Upper lobe of left lung (tissue), 6 donors: ENCODE measurements around the gene NAP1L4. TPM values are rescaled to one million over a fixed set of nuclear protein-coding genes. Genes with fewer than 3 reads are reported as not detected.

Source experiments
- ATAC-seq, 2 donors: fragments of 200-7000 bp; cut with Tn5 transposase; one replicate each; pipeline ENCODE4 v1.9.1; 2022; ENCODE audit warnings: mild to moderate bottlenecking in 2 of 2, moderate library complexity in 2 of 2; ENCODE audit not compliant: low FRiP score in 2 of 2
- DNase-seq, 2 donors: peaks; one replicate each; pipeline ENCODE4 v3.0.0-alpha.2; 2019 to 2020
- H3K27ac ChIP-seq, 4 donors: fragments of 200-600 bp; sonication (generic); one replicate each; pipeline ENCODE4 v1.5.1; 2016 to 2019
- H3K27me3 ChIP-seq, 4 donors: fragments of 200-600 bp; sonication (generic); one replicate each; pipeline ENCODE4 v1.5.1; 2017 to 2019
- H3K36me3 ChIP-seq, 4 donors: fragments of 200-600 bp; sonication (generic); one replicate each; pipeline ENCODE4 v1.5.1; 2016 to 2019
- H3K4me1 ChIP-seq, 4 donors: fragments of 200-600 bp; sonication (generic); one replicate each; pipeline ENCODE4 v1.5.1; 2018 to 2019
- H3K4me3 ChIP-seq, 4 donors: fragments of 200-600 bp; sonication (generic); one replicate each; pipeline ENCODE4 v1.5.1; 2017 to 2019; ENCODE audit warnings: mild to moderate bottlenecking in 2 of 4, moderate library complexity in 1 of 4
- H3K9me3 ChIP-seq, 4 donors: fragments of 200-600 bp; sonication (generic); one replicate each; pipeline ENCODE4 v1.5.1; 2018 to 2019
- EP300 ChIP-seq, 4 donors: sonication (generic); formaldehyde crosslinking; IDR thresholded peaks; one replicate each; pipeline ENCODE4 v1.5.1; 2017; ENCODE audit warnings: antibody characterized with exemption in 4 of 4, control low read depth in 2 of 4
- POLR2A ChIP-seq, 4 donors: fragments of 450-650 bp; IDR thresholded peaks; one replicate each; pipeline ENCODE4 v1.5.1; 2016 to 2017; ENCODE audit warnings: antibody characterized with exemption in 4 of 4, mild to moderate bottlenecking in 2 of 4
- POLR2AphosphoS5 ChIP-seq, 2 donors: sonication (generic); formaldehyde crosslinking; IDR thresholded peaks; one replicate each; pipeline ENCODE4 v1.5.1; 2017; ENCODE audit warnings: antibody characterized with exemption in 2 of 2
- WGBS, 2 donors: methylation state at CpG; one replicate each; pipeline ENCODE4 v1.1.5; 2017 to 2018; 5-methylcytosine and 5-hydroxymethylcytosine counted together
- total RNA-seq, 6 donors: library from RNA; depleted of rRNA in 4 of 6; stranded (reverse); fragments of >200 nt in 4 of 6; gene quantifications; one replicate each; pipeline versions ENCODE4 v1.1.0 to v1.2.1, GENCODE V29; 2016 to 2021
- TF ChIP-seq, protein P1 (sequence below), 6 experiments: fragments of 450-650 bp in 4 of 6; fragments of 200-600 bp in 2 of 6; sonication (generic) in 2 of 6; IDR thresholded peaks; one replicate each; pipeline ENCODE4 v1.5.1; 2016 to 2019; ENCODE audit warnings: antibody characterized with exemption in 6 of 6
- donor health status: DM: no; HTN: no; CAD: no; lungs with moderate emphysema.
- donor health status: DM: no; HTN: yes; CAD: no; lungs with severe emphysema.

NAP1L4 gene
- total RNA-seq, 6 donors from 2014 or later = 81.1 to 194 (median 103) TPM

DNA sequence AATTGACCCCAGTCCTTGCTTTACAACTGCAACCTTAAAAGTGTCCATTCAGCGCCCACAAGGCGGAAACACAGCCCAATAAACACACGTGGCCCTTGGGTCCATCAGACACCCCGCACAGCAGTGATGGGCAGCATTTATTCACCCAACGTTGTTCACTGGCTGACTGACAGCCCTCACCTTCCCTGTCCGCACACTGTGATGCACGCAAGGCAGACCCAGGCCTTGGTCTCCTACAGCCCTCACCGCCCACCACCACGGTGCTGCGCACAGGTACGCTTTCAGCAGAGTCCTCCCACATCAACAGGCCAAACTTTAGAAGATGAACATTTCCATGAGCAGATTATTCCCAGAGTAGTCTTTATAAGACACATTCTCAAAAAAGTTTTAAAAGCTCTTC is 42.2 kb downstream of the NAP1L4 start:
- H3K9me3 ChIP-seq = no peaks in the 10 kb centered on the region
- WGBS, 2 donors = 92 to 94% methylated on average over 11 of the region's 11 CpGs
- TF ChIP-seq POLR2A (IDR thresholded peaks at IDR 0.05) = no peak
- TF ChIP-seq EP300 (IDR thresholded peaks at IDR 0.05) = no peak
- TF ChIP-seq, protein P1, sequence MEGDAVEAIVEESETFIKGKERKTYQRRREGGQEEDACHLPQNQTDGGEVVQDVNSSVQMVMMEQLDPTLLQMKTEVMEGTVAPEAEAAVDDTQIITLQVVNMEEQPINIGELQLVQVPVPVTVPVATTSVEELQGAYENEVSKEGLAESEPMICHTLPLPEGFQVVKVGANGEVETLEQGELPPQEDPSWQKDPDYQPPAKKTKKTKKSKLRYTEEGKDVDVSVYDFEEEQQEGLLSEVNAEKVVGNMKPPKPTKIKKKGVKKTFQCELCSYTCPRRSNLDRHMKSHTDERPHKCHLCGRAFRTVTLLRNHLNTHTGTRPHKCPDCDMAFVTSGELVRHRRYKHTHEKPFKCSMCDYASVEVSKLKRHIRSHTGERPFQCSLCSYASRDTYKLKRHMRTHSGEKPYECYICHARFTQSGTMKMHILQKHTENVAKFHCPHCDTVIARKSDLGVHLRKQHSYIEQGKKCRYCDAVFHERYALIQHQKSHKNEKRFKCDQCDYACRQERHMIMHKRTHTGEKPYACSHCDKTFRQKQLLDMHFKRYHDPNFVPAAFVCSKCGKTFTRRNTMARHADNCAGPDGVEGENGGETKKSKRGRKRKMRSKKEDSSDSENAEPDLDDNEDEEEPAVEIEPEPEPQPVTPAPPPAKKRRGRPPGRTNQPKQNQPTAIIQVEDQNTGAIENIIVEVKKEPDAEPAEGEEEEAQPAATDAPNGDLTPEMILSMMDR (IDR thresholded peaks at IDR 0.05) = no peak
- no peak for TF ChIP-seq POLR2AphosphoS5 (IDR thresholded peaks at IDR 0.05)
- H3K27ac ChIP-seq = no peak overlapping the region
- peaks cover 17 to 24% (median 19%) of the 10 kb centered on the region in 4 donors for H3K4me1 ChIP-seq
- no peak overlapping the region for H3K4me3 ChIP-seq
- DNase-seq = no peak
- no peaks in the 10 kb centered on the region for H3K27me3 ChIP-seq
- peaks cover 32 to 80% (median 61%) of the 10 kb centered on the region in 4 donors for H3K36me3 ChIP-seq
- ATAC-seq = no peak

DNA sequence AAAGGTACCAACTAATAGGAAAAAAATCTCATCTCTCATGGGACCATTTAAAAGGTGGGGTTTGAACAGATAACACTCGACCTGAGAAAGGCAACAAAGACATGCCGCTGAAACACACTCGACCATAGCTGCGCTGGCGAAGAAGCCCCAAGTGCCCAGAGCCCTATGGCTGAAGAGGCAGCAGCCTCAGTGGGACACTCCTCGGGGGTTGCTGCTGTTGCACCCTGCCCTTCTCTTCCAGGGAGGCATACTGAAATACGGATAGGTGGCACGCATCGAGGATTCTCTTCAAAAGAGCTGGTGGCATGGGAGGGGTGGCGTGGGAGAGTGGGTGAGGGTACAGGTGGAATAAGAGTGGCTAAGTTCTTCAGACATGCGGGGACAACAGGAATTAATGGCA is 44.4 kb downstream of the NAP1L4 start:
- no peak for TF ChIP-seq POLR2A (IDR thresholded peaks at IDR 0.05)
- TF ChIP-seq, protein P1 (IDR thresholded peaks at IDR 0.05) = no peak
- TF ChIP-seq POLR2AphosphoS5 (IDR thresholded peaks at IDR 0.05) = no peak
- no peak for TF ChIP-seq EP300 (IDR thresholded peaks at IDR 0.05)
- Histone ChIP-seq H3K27ac (no peak overlapping the region), H3K4me1 (peaks cover 24 to 34% (median 29%) of the 10 kb centered on the region in 4 donors), H3K9me3 (no peaks in the 10 kb centered on the region), H3K36me3 (peaks cover 13 to 70% (median 43%) of the 10 kb centered on the region in 4 donors), H3K4me3 (no peak overlapping the region), H3K27me3 (no peaks in the 10 kb centered on the region)
- ATAC-seq = no peak
- 93 to 95% methylated on average over 11 of the region's 11 CpGs for WGBS, 2 donors
- DNase-seq = no peak

DNA sequence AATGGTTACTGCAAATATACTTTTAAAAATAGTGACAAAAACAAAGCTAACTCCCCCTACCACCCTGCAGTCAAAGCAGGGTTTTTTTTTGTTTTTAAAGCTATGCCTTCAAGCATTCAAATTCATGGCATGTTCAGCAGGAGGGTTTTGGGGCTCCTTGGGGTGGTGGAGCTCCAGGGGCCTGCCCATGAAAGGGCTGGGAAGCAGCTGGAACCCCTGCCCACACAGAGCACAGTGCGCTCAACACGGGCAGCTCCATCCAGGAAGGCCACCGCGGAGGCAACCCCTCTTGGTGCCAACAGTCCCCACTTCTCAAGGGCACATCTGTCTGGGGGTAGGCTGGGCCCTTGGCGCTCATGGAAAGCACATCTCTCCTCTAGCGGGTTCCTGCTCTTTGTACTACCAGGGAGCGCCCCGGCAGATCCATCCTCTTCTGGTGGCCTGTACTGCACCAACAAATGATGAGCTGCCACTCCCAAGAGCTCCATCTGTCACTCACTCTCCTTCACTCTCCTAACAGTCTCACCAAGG is 46.3 kb downstream of the NAP1L4 start:
- TF ChIP-seq POLR2A (IDR thresholded peaks at IDR 0.05) (no peak), POLR2AphosphoS5 (IDR thresholded peaks at IDR 0.05) (no peak), EP300 (IDR thresholded peaks at IDR 0.05) (no peak)
- TF ChIP-seq, protein P1 (IDR thresholded peaks at IDR 0.05) = no peak
- 65 to 69% methylated on average over 8 of the region's 8 CpGs for WGBS, 2 donors
- Histone ChIP-seq H3K9me3 (no peaks in the 10 kb centered on the region), H3K27ac (peak overlapping the region; percentile 22 to 71 (median 53)), H3K4me1 (peaks cover 18 to 34% (median 22%) of the 10 kb centered on the region in 4 donors), H3K27me3 (no peaks in the 10 kb centered on the region), H3K36me3 (peaks cover 6 to 51% (median 29%) of the 10 kb centered on the region in 4 donors), H3K4me3 (no peak overlapping the region)
- DNase-seq (no peak), ATAC-seq (no peak)

DNA sequence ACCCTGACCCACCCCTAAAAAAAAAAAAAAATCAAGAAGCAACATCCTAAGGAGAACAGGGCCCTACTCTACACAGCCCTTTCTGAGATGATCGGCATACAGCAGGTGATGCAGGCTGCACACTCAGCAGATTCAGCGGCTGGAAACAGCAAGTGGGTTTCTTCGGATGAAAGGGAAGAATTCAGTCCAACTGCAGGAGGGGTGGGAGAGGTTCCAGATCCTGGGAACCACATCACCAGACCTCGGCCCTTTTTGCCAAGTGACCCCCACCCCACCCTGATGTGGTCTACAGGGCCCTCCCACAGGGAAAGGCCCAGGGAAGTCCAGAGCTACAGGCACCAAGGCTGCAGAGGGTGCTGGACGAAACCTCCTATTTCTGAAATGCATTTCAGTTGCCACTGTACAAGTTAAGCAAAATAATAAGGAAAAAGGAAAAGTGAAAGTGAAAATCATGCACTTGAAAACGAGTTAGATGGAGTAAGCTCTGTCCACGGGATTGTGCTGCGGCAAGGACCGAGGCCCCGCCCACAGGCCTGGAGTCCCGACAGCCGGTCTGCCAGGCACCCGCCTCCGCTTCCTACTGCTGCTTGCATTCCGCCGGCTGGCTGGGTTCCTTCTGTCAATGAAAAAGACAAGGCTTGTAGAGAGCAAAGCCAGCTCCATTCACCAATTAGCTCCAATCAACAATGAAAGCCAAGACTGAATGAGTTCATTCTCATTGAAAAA is 46.9 kb downstream of the NAP1L4 start:
- Histone ChIP-seq H3K27ac (peak overlapping the region; percentile 43 to 71 (median 64)), H3K4me3 (peak overlapping the region in 3 of 4 donors; percentile 7 to 33 (median 25)), H3K9me3 (no peaks in the 10 kb centered on the region), H3K4me1 (peaks cover 18 to 41% (median 27%) of the 10 kb centered on the region in 4 donors), H3K27me3 (no peaks in the 10 kb centered on the region), H3K36me3 (peaks cover 5 to 45% (median 24%) of the 10 kb centered on the region in 4 donors)
- peak; percentile 91 to 92 for ATAC-seq
- no peak for TF ChIP-seq EP300 (IDR thresholded peaks at IDR 0.05)
- TF ChIP-seq, protein P1 (IDR thresholded peaks at IDR 0.05) = no peak
- TF ChIP-seq POLR2AphosphoS5 (IDR thresholded peaks at IDR 0.05) = no peak
- no peak for TF ChIP-seq POLR2A (IDR thresholded peaks at IDR 0.05)
- WGBS, 2 donors = 17 to 21% methylated on average over 16 of the region's 16 CpGs
- peak; percentile 95 to 96 for DNase-seq
